ENCODE data around the gene ARHGAP26.

DNA sequence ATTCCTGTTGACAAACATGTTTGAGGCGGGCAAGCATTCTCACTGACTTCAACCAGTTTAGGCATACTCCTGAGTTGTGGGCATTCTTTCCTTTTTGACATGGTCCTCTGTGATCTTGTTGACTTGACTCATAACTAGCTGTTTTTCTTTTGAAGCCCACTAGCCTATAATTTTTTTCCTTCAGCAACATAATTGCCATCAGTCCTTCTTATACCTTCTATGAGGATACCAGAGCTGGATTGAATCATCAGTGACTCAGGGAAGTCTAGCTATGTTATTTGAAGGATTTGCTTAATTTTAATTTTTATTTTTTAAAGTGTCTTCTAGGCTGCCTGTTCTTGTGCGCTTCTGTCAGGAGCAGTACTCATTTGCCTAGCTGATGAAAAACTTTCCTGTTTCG lies 373.8 kb downstream of the ARHGAP26 start:
- TF ChIP-seq, protein P1, sequence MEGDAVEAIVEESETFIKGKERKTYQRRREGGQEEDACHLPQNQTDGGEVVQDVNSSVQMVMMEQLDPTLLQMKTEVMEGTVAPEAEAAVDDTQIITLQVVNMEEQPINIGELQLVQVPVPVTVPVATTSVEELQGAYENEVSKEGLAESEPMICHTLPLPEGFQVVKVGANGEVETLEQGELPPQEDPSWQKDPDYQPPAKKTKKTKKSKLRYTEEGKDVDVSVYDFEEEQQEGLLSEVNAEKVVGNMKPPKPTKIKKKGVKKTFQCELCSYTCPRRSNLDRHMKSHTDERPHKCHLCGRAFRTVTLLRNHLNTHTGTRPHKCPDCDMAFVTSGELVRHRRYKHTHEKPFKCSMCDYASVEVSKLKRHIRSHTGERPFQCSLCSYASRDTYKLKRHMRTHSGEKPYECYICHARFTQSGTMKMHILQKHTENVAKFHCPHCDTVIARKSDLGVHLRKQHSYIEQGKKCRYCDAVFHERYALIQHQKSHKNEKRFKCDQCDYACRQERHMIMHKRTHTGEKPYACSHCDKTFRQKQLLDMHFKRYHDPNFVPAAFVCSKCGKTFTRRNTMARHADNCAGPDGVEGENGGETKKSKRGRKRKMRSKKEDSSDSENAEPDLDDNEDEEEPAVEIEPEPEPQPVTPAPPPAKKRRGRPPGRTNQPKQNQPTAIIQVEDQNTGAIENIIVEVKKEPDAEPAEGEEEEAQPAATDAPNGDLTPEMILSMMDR (IDR thresholded peaks at IDR 0.05), result no peak
- TF ChIP-seq EP300 (IDR thresholded peaks at IDR 0.05), result no peak
- TF ChIP-seq POLR2A (IDR thresholded peaks at IDR 0.05), result no peak
